Measurements from ENCODE around the gene KRTAP5-6.

- TF ChIP-seq CTCF (optimal IDR thresholded peaks at IDR 0.05 in 1 of 3, IDR thresholded peaks at IDR 0.05 in 1 of 3, conservative IDR thresholded peaks at IDR 0.05 in 1 of 3; ENCODE audit: extremely low read depth in 1 of 3, insufficient read depth in 2 of 3, low read length in 3 of 3) (no peak), EZH2 (IDR thresholded peaks at IDR 0.05; ENCODE audit: low read length) (no peak)
Measured at GRCh38 chr11:1672613-1673350, 24.2 kb upstream of the KRTAP5-6 start.
